ENCODE data around the gene HOXA9.

Gene HOXA9

DNA sequence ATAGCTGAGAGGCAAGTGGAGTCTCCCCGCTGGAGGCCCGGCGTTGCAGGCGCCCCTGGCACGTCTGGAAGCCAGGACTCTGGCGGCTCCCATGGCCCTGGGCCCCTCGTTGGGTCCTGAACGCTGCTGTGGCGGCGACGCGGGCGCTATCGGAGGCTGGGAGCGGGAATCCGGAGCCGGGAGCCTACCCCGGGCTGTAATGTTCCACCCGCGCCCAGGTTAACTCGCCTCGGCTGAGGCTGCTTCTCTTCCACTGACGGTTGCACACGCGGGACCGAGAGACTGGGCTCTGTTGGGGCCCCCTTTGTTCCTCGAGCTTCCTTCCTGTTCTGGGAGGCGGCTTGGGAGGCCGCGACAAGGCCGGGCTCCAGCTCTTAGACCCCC lies 20.6 kb downstream of the HOXA9 start:
- DNase-seq (ENCODE audit: low read depth in 2 of 3, low spot score in 2 of 3) = no peak

DNA sequence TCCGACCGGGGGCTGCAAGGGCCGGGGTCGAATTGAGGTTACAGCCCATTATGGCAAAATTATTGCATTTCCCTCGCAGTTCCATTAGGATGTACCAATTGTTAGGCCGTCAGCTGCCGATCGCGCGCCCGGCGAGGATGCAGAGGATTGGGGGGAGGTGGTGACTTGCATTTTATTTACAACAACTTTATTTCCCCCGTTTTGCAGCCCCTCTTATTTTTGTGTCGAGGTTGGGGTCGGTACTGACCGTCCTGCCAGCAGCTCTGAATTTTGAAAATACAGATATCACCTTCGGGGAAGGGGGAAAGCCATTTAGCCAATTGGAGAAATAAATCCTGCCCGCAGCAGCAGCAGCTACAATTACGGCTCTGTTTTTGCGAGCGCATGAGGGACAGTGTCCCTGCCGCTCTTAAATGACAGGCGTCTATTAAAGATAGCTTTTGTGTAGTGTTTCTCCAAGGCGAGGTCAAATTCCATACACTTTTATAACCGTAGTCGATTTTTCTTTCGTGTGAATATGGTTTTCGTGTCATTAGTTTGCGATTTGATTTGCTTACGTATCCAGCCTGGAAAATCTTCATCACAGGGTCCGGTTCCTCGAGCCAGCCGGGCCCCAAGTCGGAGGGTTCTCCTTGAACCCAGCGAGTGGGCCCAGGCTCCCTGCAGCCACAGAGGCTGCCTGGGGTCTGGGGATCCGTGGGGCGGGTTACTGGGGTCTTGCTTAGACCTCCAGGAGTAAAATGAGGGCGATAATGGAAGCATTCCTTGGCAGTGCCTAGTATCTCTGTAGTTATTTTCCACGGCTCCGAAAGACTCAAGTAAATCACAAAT lies 21.2 kb downstream of the HOXA9 start:
- DNase-seq (ENCODE audit: low read depth in 2 of 3, low spot score in 2 of 3) = no peak

DNA sequence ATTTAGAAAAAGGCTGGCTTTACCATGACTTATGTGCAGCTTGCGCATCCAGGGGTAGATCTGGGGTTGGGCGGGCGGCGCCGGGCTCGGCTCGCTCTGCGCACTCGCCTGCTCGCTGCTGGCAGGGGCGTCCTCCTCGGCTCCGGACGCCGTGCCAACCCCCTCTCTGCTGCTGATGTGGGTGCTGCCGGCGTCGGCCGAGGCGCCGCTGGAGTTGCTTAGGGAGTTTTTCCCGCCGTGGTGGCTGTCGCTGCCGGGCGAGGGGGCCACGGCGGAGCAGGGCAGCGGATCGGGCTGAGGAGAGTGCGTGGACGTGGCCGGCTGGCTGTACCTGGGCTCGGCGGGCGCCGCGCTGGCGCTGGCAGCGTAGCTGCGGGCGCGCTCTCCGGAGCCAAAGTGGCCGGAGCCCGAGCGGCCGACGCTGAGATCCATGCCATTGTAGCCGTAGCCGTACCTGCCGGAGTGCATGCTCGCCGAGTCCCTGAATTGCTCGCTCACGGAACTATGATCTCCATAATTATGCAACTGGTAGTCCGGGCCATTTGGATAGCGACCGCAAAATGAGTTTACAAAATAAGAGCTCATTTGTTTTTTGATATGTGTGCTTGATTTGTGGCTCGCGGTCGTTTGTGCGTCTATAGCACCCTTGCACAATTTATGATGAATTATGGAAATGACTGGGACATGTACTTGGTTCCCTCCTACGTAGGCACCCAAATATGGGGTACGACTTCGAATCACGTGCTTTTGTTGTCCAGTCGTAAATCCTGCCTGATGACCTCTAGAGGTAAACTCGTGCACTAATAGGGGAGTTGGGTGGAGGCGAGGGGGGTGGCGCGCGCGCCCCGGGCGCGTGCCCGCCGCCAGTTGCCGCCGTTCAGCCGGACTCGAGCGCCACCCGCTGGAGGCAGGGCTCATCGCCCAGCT lies 22.1 kb downstream of the HOXA9 start, which contains the start of gene HOXA5:
Gene HOXA5 (minus strand): TSS at position 659 of the 927 bp plus-strand sequence. CDS start 74 bp downstream, at position 585.
- no peak for DNase-seq (ENCODE audit: low read depth in 2 of 3, low spot score in 2 of 3)

DNA sequence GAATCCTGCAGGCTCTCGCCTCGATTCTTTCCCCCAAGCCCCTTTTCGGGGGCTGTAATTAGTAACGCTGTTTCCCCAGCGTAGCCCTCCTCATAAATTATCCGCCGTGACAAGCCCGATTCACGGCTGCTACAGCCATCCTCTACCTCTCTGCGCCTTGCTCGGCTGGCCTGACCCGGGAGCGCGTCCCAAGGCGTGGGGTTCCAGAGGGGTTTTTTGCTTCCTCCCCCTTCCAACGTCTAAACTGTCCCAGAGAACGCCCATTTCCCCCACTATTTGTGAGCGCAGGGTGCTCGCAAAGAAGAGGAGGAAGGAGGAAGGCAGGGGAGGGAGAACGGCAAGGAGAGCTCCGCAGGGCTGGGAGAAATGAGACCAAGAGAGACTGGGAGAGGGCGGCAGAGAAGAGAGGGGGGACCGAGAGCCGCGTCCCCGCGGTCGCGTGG lies 22.7 kb downstream of the HOXA9 start:
- no peak for DNase-seq (ENCODE audit: low read depth in 2 of 3, low spot score in 2 of 3)

DNA sequence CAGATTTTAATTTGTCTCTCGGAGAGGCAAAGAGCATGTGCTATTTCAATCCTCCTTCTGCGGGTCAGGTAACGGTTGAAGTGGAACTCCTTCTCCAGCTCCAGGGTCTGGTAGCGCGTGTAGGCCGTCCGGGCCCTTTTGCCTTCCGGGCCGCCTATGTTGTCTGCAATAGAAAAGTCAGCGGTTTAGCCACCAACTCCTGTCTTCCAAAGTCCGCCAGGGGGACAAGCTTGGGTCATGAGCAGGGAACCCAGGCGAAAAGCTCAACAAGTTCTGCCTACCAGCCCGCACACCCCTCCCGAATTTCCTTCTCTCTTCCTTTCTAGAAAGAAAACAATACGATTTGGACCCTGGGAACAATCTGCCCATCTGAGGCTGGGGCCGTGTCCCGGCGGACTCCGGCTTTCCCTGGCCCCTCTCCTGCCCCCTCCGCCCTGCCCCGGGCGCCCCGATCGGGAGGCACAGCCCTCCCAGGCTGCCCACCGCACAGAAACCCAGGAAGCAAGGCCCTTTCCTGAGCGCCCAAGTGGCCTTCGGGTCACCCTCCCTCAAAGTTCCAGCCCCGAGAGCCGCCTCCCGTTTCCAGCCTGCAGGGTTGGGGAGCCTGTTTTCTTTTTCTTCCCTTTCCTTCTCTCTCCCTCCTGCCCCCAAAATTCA lies 23.3 kb downstream of the HOXA9 start:
- no peak for DNase-seq (ENCODE audit: low read depth in 2 of 3, low spot score in 2 of 3)

DNA sequence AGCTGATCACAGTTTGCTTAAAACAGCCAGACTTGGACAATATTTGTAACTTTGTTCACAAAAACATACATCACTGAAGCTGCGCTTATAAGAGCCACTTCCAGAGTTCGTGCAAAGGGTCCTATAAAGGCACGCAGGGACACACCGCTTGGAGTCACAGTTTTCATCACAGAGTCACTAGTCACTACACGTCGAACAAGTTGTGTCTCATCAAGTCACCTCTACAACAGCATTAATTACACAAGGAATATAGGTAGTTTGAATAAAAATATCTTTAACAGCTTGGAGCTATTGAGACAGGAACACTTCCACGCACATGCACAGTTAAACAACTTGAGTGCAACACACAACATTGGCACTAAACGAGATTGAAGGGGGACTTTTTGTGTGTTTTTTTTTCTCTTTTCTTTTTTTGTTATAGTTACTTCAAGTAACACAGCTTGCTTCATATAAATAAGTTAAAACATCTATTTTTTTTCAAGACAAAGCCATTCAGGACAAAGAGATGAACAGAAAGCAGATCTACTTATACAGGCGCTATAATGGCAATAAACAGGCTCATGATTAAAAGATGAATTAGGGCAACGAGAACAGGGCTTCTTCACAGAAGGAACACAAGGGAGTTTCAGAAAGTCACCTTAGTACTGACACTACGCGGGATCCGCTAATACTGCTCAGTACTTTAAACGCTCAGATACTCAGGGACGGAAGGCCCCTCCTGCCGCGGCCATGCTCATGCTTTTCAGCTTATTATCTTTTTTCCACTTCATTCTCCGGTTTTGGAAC lies 24.0 kb downstream of the HOXA9 start:
- DNase-seq (ENCODE audit: low read depth in 2 of 3, low spot score in 2 of 3) = no peak

DNA sequence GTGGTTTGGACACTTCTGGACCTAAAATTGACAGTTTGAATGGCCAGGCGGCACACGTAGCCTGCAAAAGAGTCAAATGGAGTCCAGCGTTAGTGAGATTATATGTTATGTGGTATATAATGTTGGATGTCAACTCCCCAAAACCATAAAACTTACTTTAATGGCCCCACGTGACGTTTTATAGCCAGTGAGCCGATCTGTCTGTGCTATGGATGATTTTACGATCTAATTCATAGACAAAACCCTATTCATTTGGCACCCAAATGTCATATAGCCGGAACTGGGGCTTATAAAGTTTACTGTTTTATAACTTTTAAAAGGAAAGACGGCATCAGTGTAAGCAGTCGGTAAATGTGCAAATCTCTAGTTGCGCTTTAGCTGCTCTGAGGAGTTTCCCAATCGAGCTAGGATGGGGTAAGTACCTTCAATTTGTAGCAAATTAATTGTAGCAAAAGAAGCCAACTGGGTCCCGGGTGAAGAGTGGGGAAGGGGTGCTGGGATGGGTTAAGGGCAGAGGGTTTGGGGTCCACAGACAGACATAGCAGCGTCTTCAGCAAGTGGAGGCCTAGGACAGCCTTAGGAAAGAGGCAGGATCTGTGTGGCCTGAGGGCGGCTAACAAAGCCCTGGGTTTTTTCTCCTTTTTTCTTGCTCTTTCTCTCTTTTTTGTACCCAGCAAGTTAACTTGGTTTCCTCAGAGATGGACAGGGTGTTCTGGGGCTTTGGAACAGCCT lies 25.0 kb downstream of the HOXA9 start:
- no peak for DNase-seq (ENCODE audit: low read depth in 2 of 3, low spot score in 2 of 3)

DNA sequence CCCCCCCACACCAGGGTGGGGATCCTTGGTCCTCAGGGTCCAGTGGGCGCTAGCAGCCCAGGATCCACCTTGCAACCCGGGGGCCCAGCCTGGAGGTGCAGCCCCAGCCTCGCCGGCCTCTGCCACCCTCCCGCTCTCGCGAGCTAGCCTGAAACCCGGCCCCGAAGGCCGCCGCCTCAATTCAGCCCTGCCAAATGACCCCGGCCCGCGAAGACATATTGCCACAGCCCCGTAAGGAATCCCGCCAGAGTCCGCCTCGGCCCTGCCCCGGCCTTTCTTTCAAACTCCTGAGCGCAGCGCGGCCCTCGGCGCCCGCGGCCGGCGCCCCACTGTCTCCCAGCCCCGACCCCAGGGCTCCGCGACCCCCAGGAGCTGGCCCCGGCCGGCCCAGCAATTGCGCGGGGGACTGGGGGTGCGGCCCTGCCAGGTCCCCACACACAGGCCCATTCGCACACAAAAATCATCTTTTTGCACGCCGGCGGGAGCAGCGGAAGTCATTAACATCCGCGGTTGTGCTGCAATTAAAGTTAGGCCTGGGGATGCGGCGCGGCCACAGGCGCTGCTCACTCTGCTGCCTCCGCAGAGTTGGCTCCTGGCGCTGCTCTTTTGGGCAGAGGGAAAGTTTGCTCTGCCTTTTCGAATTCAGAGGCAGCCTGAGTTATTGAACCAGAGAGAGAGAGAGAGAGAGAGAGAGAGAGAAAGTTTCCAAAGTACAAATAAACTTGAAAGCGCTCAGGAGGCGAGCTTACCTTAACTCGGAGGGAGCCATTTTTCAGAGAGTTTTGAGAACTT lies 25.8 kb downstream of the HOXA9 start:
- no peak for DNase-seq (ENCODE audit: low read depth in 2 of 3, low spot score in 2 of 3)

DNA sequence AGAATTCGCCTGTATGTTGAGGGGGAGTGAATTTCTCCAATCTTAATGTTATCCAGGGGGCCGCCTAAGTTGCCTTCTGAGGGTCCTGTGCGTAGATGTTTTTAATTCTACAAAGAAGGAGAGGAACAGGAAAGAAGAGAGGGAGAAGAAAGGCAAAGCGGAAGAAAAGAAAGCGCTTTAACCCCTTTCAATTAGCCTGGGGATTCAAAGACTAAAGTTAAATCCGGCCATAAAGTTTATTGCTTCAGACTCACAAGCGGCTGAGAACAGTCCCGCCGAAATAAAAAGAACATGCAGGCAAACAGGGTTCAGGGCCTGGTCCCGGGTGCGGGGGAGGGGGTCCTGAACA lies 26.4 kb downstream of the HOXA9 start:
- DNase-seq (ENCODE audit: low read depth in 2 of 3, low spot score in 2 of 3) = no peak

DNA sequence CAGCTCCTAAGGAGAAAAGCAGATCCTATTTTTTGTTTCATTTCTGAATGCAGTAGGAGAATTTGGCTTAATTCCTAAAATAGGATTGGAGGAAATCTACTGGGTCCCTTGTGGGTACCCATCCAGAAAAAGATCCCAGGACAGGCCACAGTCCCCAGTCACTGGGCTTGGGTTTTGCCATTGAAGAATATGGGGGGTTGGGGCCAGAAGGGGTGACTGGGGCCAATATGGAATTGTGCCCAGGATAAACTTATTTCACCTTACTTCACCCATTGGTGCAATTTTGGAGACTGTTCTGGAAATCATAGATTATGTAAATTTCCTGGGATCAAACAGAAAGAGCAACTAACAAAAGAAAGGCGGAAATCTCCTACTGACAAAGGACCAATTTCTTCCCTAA lies 26.9 kb downstream of the HOXA9 start:
- no peak for DNase-seq (ENCODE audit: low read depth in 2 of 3, low spot score in 2 of 3)

DNA sequence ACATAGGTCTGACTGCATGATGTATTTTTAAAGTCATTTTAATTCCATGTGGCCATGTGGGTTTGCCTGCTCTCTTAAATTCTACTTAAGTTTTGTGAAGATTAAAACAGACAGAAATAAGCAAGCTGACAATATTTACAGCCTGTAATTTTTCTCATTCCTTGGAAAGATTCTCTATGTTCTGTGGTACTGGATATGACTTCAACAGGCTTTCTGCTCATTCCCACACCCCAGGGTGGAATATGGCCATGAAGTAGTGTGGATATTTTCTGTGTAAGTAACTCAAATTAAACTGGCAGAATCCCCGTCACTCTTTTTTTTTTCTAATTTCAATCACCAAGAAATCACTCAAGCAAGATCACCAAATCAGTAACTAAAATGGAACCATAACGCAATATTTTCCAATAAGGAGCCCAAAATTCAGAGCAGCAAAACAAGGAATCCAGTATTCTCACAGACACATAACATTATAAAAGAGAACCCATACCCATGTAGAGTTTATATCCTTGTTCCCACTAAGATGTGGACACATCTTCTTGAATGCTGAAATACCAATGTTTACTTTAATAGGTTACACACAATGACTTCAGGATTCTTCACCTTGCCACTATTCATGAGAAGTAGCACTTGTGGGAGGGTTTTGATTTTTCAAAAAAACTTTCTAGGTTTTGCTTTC lies 27.6 kb downstream of the HOXA9 start:
- DNase-seq (ENCODE audit: low read depth in 2 of 3, low spot score in 2 of 3) = no peak

DNA sequence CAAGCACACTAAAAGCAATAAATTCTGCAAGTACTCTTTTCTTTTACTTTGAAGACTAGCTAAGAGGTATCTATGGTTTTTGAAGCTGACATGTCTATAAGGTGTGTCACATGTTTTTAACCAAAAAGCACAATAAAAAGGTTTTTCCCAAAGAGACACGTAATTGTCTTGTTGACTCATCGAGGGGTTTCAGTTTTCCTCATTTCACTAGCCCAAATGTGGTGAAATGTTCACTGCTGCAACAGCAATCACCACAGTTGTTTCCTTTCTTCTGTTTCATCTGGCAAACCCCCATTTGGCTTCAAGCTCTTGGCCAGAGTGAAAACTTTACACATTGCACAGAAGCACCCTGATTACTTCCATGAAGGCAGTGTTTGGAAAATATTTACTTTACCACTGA lies 30.9 kb downstream of the HOXA9 start:
- no peak for DNase-seq (ENCODE audit: low read depth in 2 of 3, low spot score in 2 of 3)

DNA sequence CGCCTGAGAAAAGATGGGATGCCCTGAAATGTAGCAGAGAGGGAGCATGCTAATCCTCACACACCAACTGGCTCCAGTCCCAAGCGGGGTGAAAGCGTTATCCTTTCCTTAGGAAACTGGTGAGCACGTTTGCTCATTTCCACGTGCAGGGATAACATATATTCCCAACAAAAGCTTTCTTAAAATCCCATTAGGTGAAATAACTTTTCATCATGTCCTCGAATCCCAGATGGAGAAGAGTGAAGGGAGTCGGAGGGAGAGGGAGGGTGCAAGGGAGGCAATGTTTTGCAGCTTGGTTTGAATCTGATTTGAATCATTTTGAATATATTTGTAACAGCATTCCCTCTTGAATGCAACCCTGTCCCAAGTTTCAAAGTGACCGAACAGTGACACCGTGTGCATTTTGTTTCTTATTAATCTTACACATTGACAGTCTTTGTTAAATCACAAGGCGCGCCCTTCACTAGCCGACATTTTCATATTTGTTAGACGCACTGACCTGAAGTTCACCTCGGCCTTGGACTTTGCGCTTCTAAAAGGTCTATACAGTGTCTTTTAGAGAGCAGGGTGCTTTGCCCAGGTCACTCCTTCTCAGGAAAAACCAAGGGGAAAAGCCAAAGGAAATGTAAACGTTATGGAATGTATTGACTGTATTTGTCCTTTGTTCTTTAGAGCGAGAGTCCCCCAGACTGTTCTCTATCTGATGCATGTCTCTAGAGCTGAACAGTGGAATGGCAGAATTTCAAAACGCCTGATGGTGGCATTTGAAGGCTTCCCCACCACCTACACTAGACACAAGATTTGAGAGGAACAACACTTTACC lies 31.7 kb downstream of the HOXA9 start:
- no peak for DNase-seq (ENCODE audit: low read depth in 2 of 3, low spot score in 2 of 3)

DNA sequence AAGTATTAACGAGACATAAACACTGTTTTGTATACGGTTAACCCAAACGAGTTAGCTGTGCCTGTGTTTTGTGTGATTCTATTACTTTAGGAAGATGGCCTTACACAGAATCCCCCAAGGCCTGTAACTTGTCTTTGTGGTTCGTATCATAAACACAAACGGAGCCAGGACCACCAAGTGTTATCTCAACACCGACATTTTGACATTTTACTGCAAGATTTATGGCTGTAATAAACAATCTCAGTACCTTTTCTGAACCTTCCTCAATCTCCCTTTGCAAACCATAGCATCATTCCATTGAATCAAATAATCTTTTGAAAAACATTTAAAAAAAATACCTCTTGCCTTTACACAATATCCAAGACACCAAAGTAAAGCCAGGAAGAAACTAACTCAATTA lies 32.4 kb downstream of the HOXA9 start:
- no peak for DNase-seq (ENCODE audit: low read depth in 2 of 3, low spot score in 2 of 3)

DNA sequence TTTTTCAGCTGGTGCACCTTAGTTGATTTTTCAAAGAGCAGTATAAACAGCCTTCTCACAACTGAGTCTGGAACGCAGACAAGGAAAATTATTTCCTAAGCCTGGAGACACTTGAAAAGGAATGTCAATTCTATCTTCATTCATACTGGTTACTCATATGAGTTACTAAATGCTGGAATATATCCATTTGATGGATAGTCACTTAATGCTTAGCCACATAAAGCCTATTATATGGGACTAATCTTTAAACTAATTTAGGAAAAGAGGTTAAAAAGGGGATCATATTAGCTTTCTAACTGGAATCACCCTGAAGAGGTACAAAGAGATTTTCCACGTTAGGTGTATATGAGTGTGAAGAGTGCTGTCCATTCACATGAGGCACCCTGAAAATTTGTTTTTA lies 33.1 kb downstream of the HOXA9 start:
- DNase-seq (ENCODE audit: low read depth in 2 of 3, low spot score in 2 of 3) = no peak

DNA sequence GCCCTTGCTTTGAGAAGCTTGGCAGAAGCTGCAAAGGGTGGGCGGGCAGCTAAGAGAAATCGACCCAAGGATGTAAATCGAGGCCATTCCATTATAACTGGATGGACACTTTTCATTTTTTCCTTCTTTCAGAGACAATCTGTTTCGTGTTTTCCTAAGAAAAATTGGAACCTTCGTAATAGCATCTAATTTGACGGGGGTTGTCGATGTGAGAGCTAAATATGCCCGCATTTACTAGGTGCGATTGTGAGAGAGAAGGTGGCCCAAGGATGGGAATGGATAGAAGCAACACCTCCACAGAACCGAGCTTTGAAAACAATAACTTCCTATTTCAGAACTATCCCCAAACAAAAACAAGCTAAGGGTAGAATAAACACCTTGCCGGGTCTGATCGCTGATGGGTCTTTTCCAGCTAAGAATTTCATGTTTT lies 33.9 kb downstream of the HOXA9 start:
- no peak for DNase-seq (ENCODE audit: low read depth in 2 of 3, low spot score in 2 of 3)

DNA sequence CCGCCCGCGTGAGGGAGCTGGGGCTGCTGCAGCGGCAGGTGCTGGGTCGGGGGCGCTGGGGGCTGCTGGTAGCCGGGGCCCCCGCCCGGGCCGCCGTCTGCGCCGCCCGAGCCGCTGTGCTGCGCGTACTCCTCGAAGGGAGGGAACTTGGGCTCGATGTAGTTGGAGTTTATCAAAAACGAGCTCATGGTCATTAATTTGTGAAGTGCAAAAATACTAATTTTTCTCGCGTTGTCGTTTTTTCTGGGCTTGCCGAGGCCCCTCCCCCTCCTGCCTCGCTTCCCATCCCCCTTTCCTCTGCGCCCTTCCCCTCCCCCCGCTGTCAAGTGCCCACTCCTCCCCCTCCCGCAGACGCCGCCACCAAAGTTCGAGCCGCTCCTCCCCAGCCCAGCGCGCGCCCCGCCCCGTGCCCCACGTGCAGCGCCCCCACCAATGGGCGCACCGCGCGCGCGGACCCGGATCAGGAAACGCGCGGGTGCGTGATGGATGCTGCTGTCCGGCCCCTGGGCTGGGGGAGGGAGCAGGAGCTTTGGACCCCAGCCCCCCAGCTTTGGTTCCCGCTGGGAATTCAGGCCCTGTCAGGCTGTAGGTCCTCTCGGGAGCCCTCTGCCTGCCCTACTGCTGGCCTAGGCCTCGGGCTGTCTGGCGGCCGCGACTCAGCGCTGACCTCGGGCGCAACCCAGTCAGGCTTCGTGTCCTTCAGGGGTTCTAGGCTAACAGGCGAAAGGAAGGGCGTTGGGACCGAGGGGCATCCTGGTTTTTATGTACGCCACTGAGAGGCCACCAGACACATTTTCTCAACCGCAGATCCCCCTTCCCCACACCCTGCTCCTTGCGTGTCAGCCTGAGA lies 34.6 kb downstream of the HOXA9 start, which contains the start of gene HOXA4:
Gene HOXA4 (minus strand): TSS at position 218 of the 850 bp plus-strand sequence. CDS start 24 bp downstream, at position 194.
- peak in 1 of 3 experiments; percentile 36 for DNase-seq (ENCODE audit: low read depth in 2 of 3, low spot score in 2 of 3)

Measured in activated CD8-positive, alpha-beta memory T cell treated with anti-CD3 and anti-CD28 coated beads for 48 hours (primary cell).